HG02973 (cell line): ENCODE data around the gene ZBTB12.
"Not testable (repeated sequence)": the region's sequence is repeated elsewhere in the genome, so short reads cannot be mapped to it uniquely, and the experiment has no call there.

Experiments used
- ATAC-seq: cut with Tn5 transposase; IDR thresholded peaks from one replicate; pipeline ENCODE4 v1.9.1; 2021; ENCODE audit warnings: moderate library complexity; ENCODE audit not compliant: unreplicated experiment

Gene ZBTB12

GRCh38 chr6:31851980-31852718, 49.7 kb downstream of the ZBTB12 start:
- not testable (repeated sequence) for ATAC-seq

GRCh38 chr6:31851485-31851832, 50.4 kb downstream of the ZBTB12 start:
- ATAC-seq, result no peak

GRCh38 chr6:31850765-31851484, 51.0 kb downstream of the ZBTB12 start:
- no peak for ATAC-seq
